Large intestine (tissue), 3 donors: ENCODE measurements around the gene MYLK4. TPM values are rescaled to one million over a fixed set of nuclear protein-coding genes. Genes with fewer than 3 reads are reported as not detected.

Source experiments
- DNase-seq, 2 donors: peaks; one replicate each; pipeline versions ENCODE4 v3.0.0 to v3.0.0-alpha.2; 2013
- H3K27ac ChIP-seq: one replicate; pipeline ENCODE4 v1.5.1; 2013; ENCODE audit warnings: low read length
- H3K27me3 ChIP-seq: 2 replicates; pipeline ENCODE4 v1.6.1; 2013; ENCODE audit warnings: low read length; ENCODE audit not compliant: control insufficient read depth, insufficient read depth
- H3K36me3 ChIP-seq: 2 replicates; pipeline ENCODE4 v1.6.1; 2013; ENCODE audit warnings: low read length; ENCODE audit not compliant: control insufficient read depth, insufficient read depth
- H3K4me1 ChIP-seq: one replicate; pipeline ENCODE4 v1.6.1; 2013; ENCODE audit warnings: low read length; ENCODE audit not compliant: control insufficient read depth, insufficient read depth
- H3K4me3 ChIP-seq: one replicate; pipeline ENCODE4 v1.5.1; 2013; ENCODE audit warnings: low read length
- H3K9me3 ChIP-seq: one replicate; pipeline ENCODE4 v1.6.1; 2013; ENCODE audit warnings: mild to moderate bottlenecking, low read depth, low read length, moderate library complexity; ENCODE audit not compliant: control insufficient read depth
- WGBS: methylation state at CpG from one replicate; pipeline ENCODE4 v1.1.5; 2013; ENCODE audit warnings: low lambda C conversion rate; ENCODE audit not compliant: insufficient coverage; 5-methylcytosine and 5-hydroxymethylcytosine counted together
- polyA plus RNA-seq: library from polyadenylated mRNA; unstranded; fragments of 120-200 nt; gene quantifications from one replicate; pipeline ENCODE4 v1.2.1, GENCODE V29; 2013

Gene MYLK4
- polyA plus RNA-seq, 1 donor: 0.48 TPM

DNA sequence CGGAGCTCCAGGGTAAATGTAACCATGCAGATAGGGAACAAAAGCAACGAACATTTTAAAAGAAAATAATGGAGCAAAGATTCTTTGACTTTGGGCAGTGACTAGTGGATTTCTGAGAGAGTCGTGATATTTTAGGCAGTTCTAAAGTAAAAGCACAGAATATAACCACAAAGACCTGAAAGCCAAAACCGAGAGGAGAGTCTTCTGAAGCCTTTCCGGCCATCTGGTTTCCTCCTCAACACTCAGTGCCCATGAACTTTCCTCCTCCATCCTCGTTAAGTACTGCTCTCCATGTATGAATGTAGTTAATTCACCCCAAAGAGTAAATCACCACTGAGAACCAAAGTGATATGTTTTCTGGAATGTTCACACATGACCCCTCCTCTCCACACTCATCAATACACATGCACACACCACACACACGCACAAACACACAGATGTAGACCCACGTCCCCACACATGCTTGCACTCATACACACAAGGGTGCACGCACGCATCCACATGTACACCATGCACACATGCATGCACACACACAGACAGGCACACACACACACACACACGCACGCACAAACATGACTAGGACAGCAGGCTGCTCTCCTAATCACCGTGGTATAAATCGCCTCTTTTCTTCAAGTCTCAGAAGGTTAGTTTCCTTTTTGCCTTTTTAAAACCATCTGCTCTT is 109.5 kb downstream of the MYLK4 start:
- Histone ChIP-seq H3K27ac (no peak overlapping the region), H3K27me3 (peaks cover 2% of the 10 kb centered on the region), H3K9me3 (no peaks in the 10 kb centered on the region), H3K4me1 (no peaks in the 10 kb centered on the region), H3K36me3 (no peaks in the 10 kb centered on the region), H3K4me3 (no peak overlapping the region)
- 79% methylated on average over 7 of the region's 14 CpGs for WGBS
- no peak for DNase-seq

DNA sequence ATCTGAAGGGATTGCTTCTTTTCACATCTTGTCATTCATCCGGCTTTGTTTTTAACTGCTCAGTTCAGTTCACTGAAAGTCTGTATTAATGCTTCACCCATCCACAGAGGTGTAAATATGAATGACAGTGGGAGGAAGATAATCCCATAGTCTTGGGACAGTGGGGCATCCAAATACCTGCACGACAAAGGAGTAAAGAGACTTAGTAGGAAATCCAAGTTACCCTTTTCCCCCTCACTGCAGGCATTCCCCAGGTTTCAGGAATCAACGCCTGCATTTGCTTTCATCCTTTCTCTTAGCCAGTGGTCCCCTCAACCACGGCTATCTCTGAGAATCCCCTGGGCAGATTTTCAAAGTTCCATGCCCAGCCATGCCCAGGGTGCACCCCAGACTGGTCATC is 110.2 kb downstream of the MYLK4 start:
- Histone ChIP-seq H3K4me1 (no peaks in the 10 kb centered on the region), H3K9me3 (no peaks in the 10 kb centered on the region), H3K27ac (no peak overlapping the region), H3K36me3 (no peaks in the 10 kb centered on the region), H3K27me3 (peaks cover 2% of the 10 kb centered on the region), H3K4me3 (no peak overlapping the region)
- DNase-seq: no peak
- no CpG with 5 or more reads among the region's 4 CpGs for WGBS

DNA sequence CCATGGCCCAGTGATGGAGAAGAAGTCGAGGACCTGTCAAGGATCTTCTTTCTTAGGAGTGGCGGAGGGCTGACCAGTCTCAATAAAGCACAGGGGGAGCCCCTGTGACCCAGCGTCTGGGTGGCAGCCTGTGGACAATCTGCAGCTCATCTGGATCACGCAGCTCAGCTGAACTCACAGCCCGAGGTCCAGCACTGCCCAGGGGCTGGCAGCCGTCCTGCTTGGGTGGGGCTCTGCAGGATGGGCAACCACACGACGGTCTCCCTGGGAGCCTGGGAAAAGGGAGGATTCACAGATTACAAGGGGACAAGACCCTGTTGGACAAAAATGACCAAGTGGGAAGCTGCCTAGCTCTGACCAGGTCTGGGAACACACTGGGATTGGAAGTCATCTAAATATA is 110.8 kb downstream of the MYLK4 start:
- H3K9me3 ChIP-seq: no peaks in the 10 kb centered on the region
- H3K27me3 ChIP-seq: peaks cover 2% of the 10 kb centered on the region
- H3K4me3 ChIP-seq: no peak overlapping the region
- no peaks in the 10 kb centered on the region for H3K36me3 ChIP-seq
- WGBS: no CpG with 5 or more reads among the region's 8 CpGs
- H3K4me1 ChIP-seq: no peaks in the 10 kb centered on the region
- DNase-seq: no peak
- no peak overlapping the region for H3K27ac ChIP-seq

DNA sequence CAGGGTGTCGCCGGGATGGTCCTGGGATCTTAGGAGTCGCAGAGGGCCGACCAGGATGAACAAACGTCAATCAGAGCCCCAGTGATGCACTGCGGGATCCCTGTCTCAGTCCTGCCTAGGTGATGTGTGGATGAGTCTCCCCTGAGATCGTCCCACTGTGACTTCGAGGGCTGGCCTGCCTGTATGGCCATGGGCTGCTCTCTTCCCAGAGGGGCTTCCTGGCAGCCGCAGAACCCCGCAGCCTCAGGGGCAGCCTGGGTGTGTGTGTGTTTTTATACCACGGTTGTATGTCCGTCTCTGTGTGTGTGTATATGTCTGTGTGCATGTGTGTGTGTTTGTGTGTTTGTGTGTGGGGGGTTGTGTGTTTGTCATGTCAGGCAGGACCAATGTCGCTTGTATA is 111.6 kb downstream of the MYLK4 start:
- WGBS: no CpG with 5 or more reads among the region's 13 CpGs
- Histone ChIP-seq H3K27ac (no peak overlapping the region), H3K4me3 (no peak overlapping the region), H3K9me3 (no peaks in the 10 kb centered on the region), H3K36me3 (no peaks in the 10 kb centered on the region), H3K4me1 (no peaks in the 10 kb centered on the region), H3K27me3 (peaks cover 2% of the 10 kb centered on the region)
- no peak for DNase-seq

DNA sequence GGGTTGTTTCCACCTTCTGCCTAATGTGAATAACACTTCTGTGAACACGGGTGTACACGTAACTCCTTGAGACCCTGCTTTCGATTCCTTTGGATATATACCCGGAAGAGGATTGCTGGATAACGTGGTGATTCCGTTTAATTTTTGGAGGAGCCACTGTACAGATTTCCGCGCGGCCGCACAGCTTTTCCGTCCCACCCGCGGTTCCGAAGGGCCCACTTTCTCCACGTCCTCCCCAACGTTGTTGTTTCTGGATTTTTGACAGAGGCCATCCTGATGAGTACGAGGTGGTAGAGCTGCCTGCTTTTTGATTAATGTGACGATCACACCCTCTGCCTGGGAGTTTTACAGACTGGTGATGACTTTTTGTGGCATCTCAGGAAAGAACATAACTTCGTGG is 114.0 kb downstream of the MYLK4 start:
- no peak overlapping the region for H3K4me3 ChIP-seq
- no peaks in the 10 kb centered on the region for H3K36me3 ChIP-seq
- no peaks in the 10 kb centered on the region for H3K27me3 ChIP-seq
- no peak for DNase-seq
- no peak overlapping the region for H3K27ac ChIP-seq
- WGBS: 100% methylated on average over 1 of the region's 19 CpGs
- peaks cover 3% of the 10 kb centered on the region for H3K4me1 ChIP-seq
- no peaks in the 10 kb centered on the region for H3K9me3 ChIP-seq

DNA sequence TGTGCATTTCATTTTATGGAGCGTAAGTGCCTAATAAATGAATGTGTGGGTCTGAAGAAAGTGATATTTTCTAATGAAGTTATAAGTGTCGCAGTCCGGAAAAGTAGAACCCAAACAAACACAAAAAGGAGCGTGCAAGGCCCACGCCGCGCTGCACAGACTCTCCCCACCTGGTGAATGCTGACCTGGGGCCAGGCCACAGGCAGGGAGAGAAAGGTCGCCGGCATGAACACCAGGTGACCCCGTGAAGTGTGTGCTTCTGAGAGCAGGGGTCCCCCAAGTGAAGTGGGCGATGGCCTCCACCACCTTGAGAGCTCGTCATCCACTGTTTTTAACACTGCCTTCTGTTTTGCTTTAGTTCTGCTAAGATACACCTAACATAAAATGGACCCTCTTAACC is 114.8 kb downstream of the MYLK4 start:
- Histone ChIP-seq H3K4me1 (peaks cover 3% of the 10 kb centered on the region), H3K36me3 (no peaks in the 10 kb centered on the region), H3K27me3 (no peaks in the 10 kb centered on the region), H3K9me3 (no peaks in the 10 kb centered on the region), H3K4me3 (no peak overlapping the region), H3K27ac (no peak overlapping the region)
- 100% methylated on average over 1 of the region's 12 CpGs for WGBS
- no peak for DNase-seq

DNA sequence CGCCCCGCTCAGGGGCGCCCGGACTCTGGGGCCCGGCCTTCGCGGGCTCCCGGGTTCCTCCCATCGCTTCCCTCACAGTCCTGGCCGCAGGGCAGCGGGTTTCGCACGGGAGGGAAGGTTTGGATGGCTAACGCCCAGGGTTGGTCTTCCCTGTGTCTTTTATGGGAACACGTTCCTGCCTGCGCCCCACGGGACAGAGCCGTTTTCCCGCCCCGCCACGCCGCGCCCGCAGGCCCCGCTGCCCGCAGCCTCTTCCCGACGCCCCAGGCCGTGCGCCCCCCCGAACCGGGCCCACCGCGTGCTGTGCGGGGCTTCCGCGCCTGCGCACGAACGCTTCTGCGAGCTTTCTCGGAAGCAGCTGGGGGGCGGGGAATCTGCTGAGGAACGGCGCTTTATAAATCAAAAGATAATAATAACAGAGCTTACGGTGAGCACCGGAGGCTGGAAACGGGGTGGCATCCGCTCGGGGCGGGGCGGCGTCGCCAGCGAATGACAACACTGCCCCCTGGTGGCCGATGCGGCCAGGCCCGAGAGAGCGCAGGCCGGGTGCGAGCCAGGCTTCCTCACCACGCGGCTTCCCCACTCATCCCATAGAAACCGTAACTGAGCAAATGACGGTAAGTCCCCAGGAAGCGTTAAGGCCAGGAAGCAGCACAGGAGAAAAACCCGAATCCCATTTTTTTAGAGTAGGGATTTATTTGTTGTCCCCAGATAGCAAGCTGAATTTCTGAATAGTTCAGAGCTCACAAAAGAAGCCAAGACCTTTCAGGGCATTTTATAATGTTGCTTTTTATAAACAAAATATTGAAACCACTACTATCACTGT is 116.4 kb downstream of the MYLK4 start:
- H3K4me1 ChIP-seq: peaks cover 3% of the 10 kb centered on the region
- no peaks in the 10 kb centered on the region for H3K36me3 ChIP-seq
- H3K4me3 ChIP-seq: peak overlapping the region; percentile 35
- H3K27me3 ChIP-seq: no peaks in the 10 kb centered on the region
- WGBS: no CpG with 5 or more reads among the region's 67 CpGs
- no peaks in the 10 kb centered on the region for H3K9me3 ChIP-seq
- DNase-seq: peak; percentile 61 to 82
- no peak overlapping the region for H3K27ac ChIP-seq

DNA sequence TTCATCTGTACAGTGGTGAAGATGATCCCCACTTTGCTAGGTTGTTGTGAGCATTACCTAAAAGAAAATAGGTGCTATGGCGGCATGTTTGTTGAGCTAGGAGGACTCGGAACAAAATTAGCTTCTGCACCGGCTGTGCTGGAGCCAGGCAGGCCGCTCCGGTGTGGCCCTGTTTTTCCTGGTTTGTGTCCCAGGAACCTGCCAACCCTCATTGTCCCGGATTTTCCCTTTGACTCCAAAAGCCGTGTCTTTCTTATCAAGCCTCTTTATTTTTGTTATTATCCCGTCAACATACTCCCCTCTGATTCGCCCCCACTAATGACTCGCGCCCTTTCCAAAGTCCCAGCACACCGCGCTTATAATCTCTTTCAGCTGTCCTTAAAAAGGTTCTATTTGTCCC is 117.0 kb downstream of the MYLK4 start:
- H3K9me3 ChIP-seq: no peaks in the 10 kb centered on the region
- no peak overlapping the region for H3K27ac ChIP-seq
- no peak for DNase-seq
- no peaks in the 10 kb centered on the region for H3K36me3 ChIP-seq
- H3K27me3 ChIP-seq: no peaks in the 10 kb centered on the region
- no CpG with 5 or more reads among the region's 13 CpGs for WGBS
- H3K4me1 ChIP-seq: peaks cover 3% of the 10 kb centered on the region
- peak overlapping the region; percentile 35 for H3K4me3 ChIP-seq

DNA sequence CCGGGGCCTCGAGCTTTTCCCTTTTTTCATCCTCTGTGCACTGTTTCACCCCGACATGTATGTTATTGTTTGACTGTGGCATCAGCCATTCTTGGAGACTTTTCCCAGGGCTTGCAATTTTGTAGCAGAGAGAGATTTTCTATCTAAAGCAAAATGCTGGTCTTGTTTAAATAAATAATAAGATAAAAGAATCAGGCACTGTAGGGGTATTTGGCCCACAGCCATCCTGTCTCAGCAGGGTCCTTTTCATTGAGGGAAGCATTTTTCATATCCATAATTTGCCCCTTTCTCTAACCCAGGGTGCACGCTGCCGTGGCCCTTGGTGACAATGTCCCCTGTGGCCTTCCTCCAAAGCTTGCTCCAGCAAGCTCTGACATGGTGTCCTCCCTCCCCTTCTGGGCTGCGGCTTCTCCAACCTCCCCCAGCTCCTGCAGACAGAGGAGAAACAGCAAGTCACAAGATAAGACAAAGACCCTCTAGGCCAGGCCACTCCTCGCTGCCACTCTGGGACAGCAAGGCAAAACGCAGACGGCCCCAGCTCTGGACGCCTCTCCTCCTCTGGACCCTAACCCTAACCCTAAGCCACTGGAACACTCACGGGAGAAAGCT is 117.6 kb downstream of the MYLK4 start:
- Histone ChIP-seq H3K4me1 (peaks cover 3% of the 10 kb centered on the region), H3K4me3 (no peak overlapping the region), H3K27me3 (no peaks in the 10 kb centered on the region), H3K36me3 (no peaks in the 10 kb centered on the region), H3K9me3 (no peaks in the 10 kb centered on the region), H3K27ac (no peak overlapping the region)
- WGBS: 80% methylated on average over 1 of the region's 11 CpGs
- DNase-seq: no peak

DNA sequence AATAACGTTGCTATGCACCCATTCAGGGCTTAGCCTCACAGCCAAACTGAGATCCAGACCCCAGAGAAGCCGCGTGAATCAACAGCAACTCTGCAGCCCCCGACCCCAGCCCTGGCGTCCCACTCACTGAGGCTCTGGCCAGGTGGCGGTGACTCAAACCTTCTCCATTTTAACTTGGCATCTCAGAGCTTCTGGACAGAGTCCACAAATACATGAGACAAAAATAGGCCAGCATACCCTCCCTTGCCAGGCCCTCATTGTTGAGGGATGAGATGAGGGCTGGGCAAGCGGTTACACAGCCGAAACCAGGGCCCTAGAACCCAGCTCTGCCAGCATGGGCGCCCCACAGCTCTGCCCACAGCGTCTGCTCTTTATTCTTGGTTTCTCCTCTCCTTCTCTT is 118.4 kb downstream of the MYLK4 start:
- no peak overlapping the region for H3K4me3 ChIP-seq
- DNase-seq: no peak

More for the DNA sequence above, 118.4 kb downstream of the MYLK4 start:
- H3K4me1 ChIP-seq: peaks cover 3% of the 10 kb centered on the region
- H3K9me3 ChIP-seq: no peaks in the 10 kb centered on the region
- no peaks in the 10 kb centered on the region for H3K27me3 ChIP-seq
- no CpG with 5 or more reads among the region's 10 CpGs for WGBS
- no peak overlapping the region for H3K27ac ChIP-seq
- H3K36me3 ChIP-seq: no peaks in the 10 kb centered on the region
